OCI-LY3 (cell line): Measurements from ENCODE around the gene CFAP410.

Source experiments
- H2AFZ ChIP-seq: fragments of 200-600, 300-600 bp; shearing (Covaris generic); 2 replicates; pipeline ENCODE4 v1.6.0; 2014; ENCODE audit warnings: antibody characterized with exemption, low read depth, low read length
- H3K27ac ChIP-seq: fragments of 200-600, 300-600 bp; sonication (generic); 2 replicates; pipeline ENCODE4 v1.5.1; 2014; ENCODE audit warnings: mild to moderate bottlenecking, low read length, moderate library complexity, mixed read lengths
- H3K27me3 ChIP-seq: fragments of 200-600, 300-600 bp; sonication (generic); 2 replicates; pipeline ENCODE4 v1.6.1; 2014; ENCODE audit warnings: low read depth, low read length, mixed read lengths
- H3K36me3 ChIP-seq: fragments of 200-600, 300-600 bp; sonication (generic); replicated peaks from 2 replicates; pipeline ENCODE3; 2014; ENCODE audit warnings: low read depth, low read length, mixed read lengths
- H3K4me1 ChIP-seq: fragments of 300-600, 200-600 bp; sonication (generic); 2 replicates; pipeline ENCODE4 v1.6.1; 2014; ENCODE audit warnings: low read length, mixed read lengths
- H3K4me2 ChIP-seq: fragments of 200-600, 300-600 bp; sonication (generic); 2 replicates; pipeline ENCODE4 v1.6.1; 2014; ENCODE audit warnings: low read length, mixed read lengths
- H3K4me3 ChIP-seq: fragments of 300-600, 200-600 bp; sonication (generic); 2 replicates; pipeline ENCODE4 v1.5.1; 2014; ENCODE audit warnings: antibody characterized with exemption, mild to moderate bottlenecking, low read length, moderate library complexity
- H3K79me2 ChIP-seq: fragments of 300-600, 200-600 bp; shearing (Covaris generic); 2 replicates; pipeline ENCODE4 v1.6.1; 2014; ENCODE audit warnings: mild to moderate bottlenecking, low read length, mixed read lengths
- H3K9ac ChIP-seq: fragments of 300-600, 200-600 bp; shearing (Covaris generic); 2 replicates; pipeline ENCODE4 v1.6.0; 2014; ENCODE audit warnings: mild to moderate bottlenecking, low read length, moderate library complexity
- H3K9me3 ChIP-seq: fragments of 200-600, 300-600 bp; shearing (Covaris generic); 2 replicates; pipeline ENCODE4 v1.6.1; 2014; ENCODE audit warnings: low read length, mixed read lengths; ENCODE audit not compliant: insufficient read depth
- H4K20me1 ChIP-seq: fragments of 200-600, 300-600 bp; sonication (generic); 2 replicates; pipeline ENCODE4 v1.6.1; 2016; ENCODE audit warnings: low read length, mixed read lengths; ENCODE audit not compliant: insufficient read depth
- CTCF ChIP-seq: fragments of 200-600, 300-600 bp; sonication (generic); IDR thresholded peaks from 2 replicates; pipeline ENCODE4 v1.5.1; 2014; ENCODE audit warnings: antibody characterized with exemption, low read length, low read depth
- EZH2phosphoT487 ChIP-seq: fragments of 200-600 bp; shearing (Covaris generic); IDR thresholded peaks from 2 replicates; pipeline ENCODE4 v1.6.1; 2018; ENCODE audit warnings: antibody characterized with exemption, mixed run types, low read depth

Gene CFAP410

GRCh38 chr21:44295163-44295573 lies 44.0 kb downstream of the CFAP410 start:
- no peaks in the 10 kb centered on the region for H4K20me1 ChIP-seq
- H3K9ac ChIP-seq: peak overlapping the region; percentile 54; the same call in 1 of the 2 replicates
- H3K4me2 ChIP-seq: peak overlapping the region; percentile 55
- H3K4me3 ChIP-seq: peak overlapping the region; percentile 32; the same call in 1 of the 2 replicates
- TF ChIP-seq EZH2phosphoT487: no peak
- TF ChIP-seq CTCF: no peak
- peak overlapping the region; percentile 62 for H3K27ac ChIP-seq
- no peak overlapping the region for H2AFZ ChIP-seq
- H3K36me3 ChIP-seq: no peaks in the 10 kb centered on the region
- peaks cover under 1% of the 10 kb centered on the region; the same call in 1 of the 2 replicates for H3K79me2 ChIP-seq
- peaks cover 71% of the 10 kb centered on the region for H3K4me1 ChIP-seq
- H3K9me3 ChIP-seq: no peaks in the 10 kb centered on the region
- H3K27me3 ChIP-seq: no peaks in the 10 kb centered on the region

GRCh38 chr21:44294391-44295162 lies 44.6 kb downstream of the CFAP410 start:
- TF ChIP-seq EZH2phosphoT487: no peak
- no peak for TF ChIP-seq CTCF
- Histone ChIP-seq H2AFZ (no peak overlapping the region), H3K4me3 (no peak overlapping the region), H3K27me3 (no peaks in the 10 kb centered on the region), H3K4me2 (peak overlapping the region; percentile 55; the same call in 1 of the 2 replicates), H3K79me2 (no peaks in the 10 kb centered on the region), H3K9ac (no peak overlapping the region; the same call in 1 of the 2 replicates), H3K9me3 (no peaks in the 10 kb centered on the region), H3K27ac (peak overlapping the region; percentile 62), H4K20me1 (no peaks in the 10 kb centered on the region), H3K36me3 (no peaks in the 10 kb centered on the region), H3K4me1 (peaks cover 71% of the 10 kb centered on the region)

- no peak overlapping the region for H3K4me3 ChIP-seq
- no peak overlapping the region for H3K9ac ChIP-seq
- H3K27ac ChIP-seq: no peak overlapping the region
- no peaks in the 10 kb centered on the region for H3K9me3 ChIP-seq
- H2AFZ ChIP-seq: no peak overlapping the region
- no peaks in the 10 kb centered on the region for H3K27me3 ChIP-seq
- H3K79me2 ChIP-seq: no peaks in the 10 kb centered on the region
- TF ChIP-seq EZH2phosphoT487: no peak
- no peak for TF ChIP-seq CTCF
- peaks cover 67% of the 10 kb centered on the region for H3K4me1 ChIP-seq
- H3K4me2 ChIP-seq: no peak overlapping the region
- H4K20me1 ChIP-seq: no peaks in the 10 kb centered on the region
- no peaks in the 10 kb centered on the region for H3K36me3 ChIP-seq
Observed at GRCh38 chr21:44293551-44294231, 45.5 kb downstream of the CFAP410 start.

- Histone ChIP-seq H3K9ac (no peak overlapping the region), H2AFZ (no peak overlapping the region), H3K9me3 (no peaks in the 10 kb centered on the region), H3K27ac (no peak overlapping the region), H4K20me1 (no peaks in the 10 kb centered on the region), H3K4me2 (no peak overlapping the region), H3K4me3 (no peak overlapping the region), H3K4me1 (peaks cover 58% of the 10 kb centered on the region), H3K27me3 (no peaks in the 10 kb centered on the region), H3K79me2 (no peaks in the 10 kb centered on the region), H3K36me3 (no peaks in the 10 kb centered on the region)
- TF ChIP-seq EZH2phosphoT487: no peak
- no peak for TF ChIP-seq CTCF
Observed at GRCh38 chr21:44292812-44293195, 46.4 kb downstream of the CFAP410 start.
